AG09309 (cell line): ENCODE measurements around the gene CAMK2D.
A peak's percentile ranks its signal among the peaks of the same experiment; 100 is the strongest.
"Not testable (repeated sequence)": the region's sequence is repeated elsewhere in the genome, so short reads cannot be mapped to it uniquely, and the experiment has no call there.

Experiments used
- DNase-seq: peaks from one replicate; pipeline ENCODE4 v3.0.0-alpha.2; 2010; ENCODE audit warnings: low read depth
- H3K4me3 ChIP-seq: 2 replicates; pipeline ENCODE4 v1.5.1; 2011; ENCODE audit warnings: mild to moderate bottlenecking, low read depth, low read length, moderate library complexity; ENCODE audit not compliant: control insufficient read depth
- TF ChIP-seq, protein P1 (sequence below): IDR thresholded peaks from 2 replicates; pipeline ENCODE4 v1.5.1; 2011; ENCODE audit warnings: mild to moderate bottlenecking, low read depth, low read length, inconsistent platforms; ENCODE audit not compliant: insufficient read depth, control insufficient read depth; ENCODE audit errors: missing control alignments

CAMK2D gene

GRCh38 chr4:113692809-113693411, 68.6 kb downstream of the CAMK2D start:
- peak; percentile 87 for DNase-seq
- H3K4me3 ChIP-seq, result no peak overlapping the region
- TF ChIP-seq, protein P1, sequence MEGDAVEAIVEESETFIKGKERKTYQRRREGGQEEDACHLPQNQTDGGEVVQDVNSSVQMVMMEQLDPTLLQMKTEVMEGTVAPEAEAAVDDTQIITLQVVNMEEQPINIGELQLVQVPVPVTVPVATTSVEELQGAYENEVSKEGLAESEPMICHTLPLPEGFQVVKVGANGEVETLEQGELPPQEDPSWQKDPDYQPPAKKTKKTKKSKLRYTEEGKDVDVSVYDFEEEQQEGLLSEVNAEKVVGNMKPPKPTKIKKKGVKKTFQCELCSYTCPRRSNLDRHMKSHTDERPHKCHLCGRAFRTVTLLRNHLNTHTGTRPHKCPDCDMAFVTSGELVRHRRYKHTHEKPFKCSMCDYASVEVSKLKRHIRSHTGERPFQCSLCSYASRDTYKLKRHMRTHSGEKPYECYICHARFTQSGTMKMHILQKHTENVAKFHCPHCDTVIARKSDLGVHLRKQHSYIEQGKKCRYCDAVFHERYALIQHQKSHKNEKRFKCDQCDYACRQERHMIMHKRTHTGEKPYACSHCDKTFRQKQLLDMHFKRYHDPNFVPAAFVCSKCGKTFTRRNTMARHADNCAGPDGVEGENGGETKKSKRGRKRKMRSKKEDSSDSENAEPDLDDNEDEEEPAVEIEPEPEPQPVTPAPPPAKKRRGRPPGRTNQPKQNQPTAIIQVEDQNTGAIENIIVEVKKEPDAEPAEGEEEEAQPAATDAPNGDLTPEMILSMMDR, result no peak

- TF ChIP-seq, protein P1, result no peak
- no peak overlapping the region for H3K4me3 ChIP-seq
- no peak for DNase-seq
Measured at GRCh38 chr4:113691676-113692075, 69.9 kb downstream of the CAMK2D start.

- DNase-seq, result no peak
- TF ChIP-seq, protein P1, result no peak
- no peak overlapping the region for H3K4me3 ChIP-seq
Measured at GRCh38 chr4:113689394-113689793, 72.1 kb downstream of the CAMK2D start.

- H3K4me3 ChIP-seq, result no peak overlapping the region
- TF ChIP-seq, protein P1, result no peak
- DNase-seq, result no peak
Measured at GRCh38 chr4:113687067-113687718, 74.3 kb downstream of the CAMK2D start.

- DNase-seq, H3K4me3 ChIP-seq: not testable (repeated sequence)
Measured at GRCh38 chr4:113685157-113685556, 76.4 kb downstream of the CAMK2D start.

DNA sequence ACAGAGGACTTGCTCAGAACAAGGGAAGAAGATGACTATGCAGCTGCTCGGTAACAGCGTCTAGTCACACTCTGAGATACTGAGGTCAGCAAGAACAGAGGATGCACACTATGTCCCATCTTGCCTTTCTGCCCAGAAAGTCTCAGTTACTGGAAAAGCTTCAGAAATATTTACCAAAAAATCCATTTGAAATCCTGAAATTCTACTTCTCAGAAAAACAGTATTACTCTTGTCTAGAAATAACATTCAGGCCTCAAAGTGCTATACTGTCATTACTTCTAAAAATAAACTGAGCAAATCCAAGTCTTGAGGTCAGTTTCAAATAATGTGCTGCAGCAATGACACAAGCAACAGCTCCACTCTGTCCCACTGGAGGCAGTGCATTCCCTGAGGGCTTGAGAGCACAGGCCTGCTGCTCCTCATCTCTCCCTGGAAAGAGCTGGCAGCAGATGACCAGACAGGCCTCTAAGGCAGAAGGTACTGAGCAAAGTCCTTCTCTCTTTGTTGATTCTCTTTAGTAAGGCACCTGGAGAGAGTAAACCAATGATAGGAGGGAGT, 76.9 kb downstream of the CAMK2D start:
- H3K4me3 ChIP-seq, result no peak overlapping the region
- TF ChIP-seq, protein P1, result peak; percentile 45
- DNase-seq, result peak; percentile 27

DNA sequence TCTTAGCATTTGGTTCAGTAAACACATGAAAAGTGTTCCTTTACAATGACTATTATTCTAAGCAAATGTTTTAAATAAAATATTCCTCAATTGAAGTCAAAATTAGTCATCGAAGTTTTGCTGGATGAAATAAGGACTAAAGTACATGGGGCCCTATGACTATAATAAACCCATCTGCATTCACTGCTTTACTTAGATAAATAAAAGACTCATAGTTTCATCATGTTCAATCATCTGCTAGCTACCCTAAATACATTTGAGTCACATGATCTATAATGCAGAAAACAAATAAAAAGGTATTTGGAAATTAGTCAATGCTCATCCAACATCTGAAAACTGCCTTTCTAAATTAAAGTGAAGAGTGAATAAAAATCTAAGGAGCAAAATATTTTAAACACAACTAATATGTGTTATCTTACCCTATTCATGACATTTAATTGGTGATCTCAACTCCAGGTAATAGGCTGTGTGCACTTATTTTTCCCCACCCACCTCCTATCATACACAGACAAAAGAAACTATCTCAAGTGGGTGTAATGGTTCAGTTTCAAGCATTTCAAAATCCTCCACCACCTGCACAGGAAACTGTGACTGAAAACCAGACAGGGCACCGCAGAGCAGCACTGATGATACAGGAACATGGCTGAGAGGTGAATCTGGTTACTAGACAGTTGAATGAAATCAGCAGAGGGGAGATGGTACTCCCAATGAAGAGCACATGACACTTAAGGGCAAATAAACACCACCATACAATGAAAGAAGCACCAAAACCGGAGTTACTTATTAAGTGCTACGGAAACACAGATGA, 78.6 kb downstream of the CAMK2D start:
- H3K4me3 ChIP-seq, result no peak overlapping the region
- no peak for DNase-seq
- TF ChIP-seq, protein P1, result no peak
